Stimulated activated CD4-positive, alpha-beta T cell treated with anti-CD3 and anti-CD28 coated beads, Interleukin-12 subunit alpha, Interleukin-12 subunit beta, amount 100 ng/mL, for 24 hours (primary cell): ENCODE results near the gene DAPL1.

Experiments used
- DNase-seq, 2 experiments: peaks; one replicate each; pipeline ENCODE4 v3.0.0-alpha.2; 2020; ENCODE audit warnings: low read depth in 2 of 2

DAPL1 gene, protein sequence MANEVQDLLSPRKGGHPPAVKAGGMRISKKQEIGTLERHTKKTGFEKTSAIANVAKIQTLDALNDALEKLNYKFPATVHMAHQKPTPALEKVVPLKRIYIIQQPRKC

GRCh38 chr2:158795195-158795924 is at the start of gene DAPL1:
Gene DAPL1, plus strand, starts transcription at chr2:158795317. Its CDS starts 56 bp downstream, at chr2:158795373.
- DNase-seq: no peak

GRCh38 chr2:158745866-158746382 is 49.2 kb upstream of the DAPL1 start:
- DNase-seq: no peak

GRCh38 chr2:158746488-158746887 is 48.6 kb upstream of the DAPL1 start:
- no peak for DNase-seq

- DNase-seq: no peak
Observed at GRCh38 chr2:158747281-158747680, 47.8 kb upstream of the DAPL1 start.

DNA sequence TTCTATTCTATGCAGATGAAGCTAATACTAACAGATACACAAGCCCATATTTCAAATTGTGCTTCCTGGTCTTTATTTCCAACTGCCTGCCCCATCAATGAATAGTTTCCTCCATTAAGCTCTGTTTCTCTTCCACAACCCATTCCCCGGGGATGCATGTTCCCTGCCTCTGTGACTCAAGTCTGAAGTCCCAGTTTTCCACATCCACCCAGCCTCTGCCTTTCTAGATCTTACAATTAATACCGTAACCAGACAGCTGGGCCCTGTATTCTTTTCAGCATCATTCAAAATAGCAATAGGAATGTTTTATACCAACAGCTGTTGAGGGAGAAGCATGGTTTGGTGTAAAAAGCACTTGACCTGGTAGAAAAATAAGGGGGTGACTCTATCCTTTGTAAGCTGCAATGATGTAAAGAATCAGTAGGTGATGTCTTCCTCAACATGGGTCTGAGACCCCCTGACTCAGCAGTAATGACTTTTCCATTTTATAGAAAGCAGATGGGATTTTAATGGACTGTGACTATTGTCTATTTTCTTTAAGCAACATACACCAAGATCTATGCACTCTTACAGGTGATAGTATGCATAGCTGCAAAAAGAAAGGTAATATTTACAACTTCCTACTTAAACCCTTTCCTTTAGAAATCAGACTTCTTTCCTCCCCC is 46.1 kb upstream of the DAPL1 start:
- no peak for DNase-seq

- DNase-seq: no peak
Observed at GRCh38 chr2:158750458-158751125, 44.5 kb upstream of the DAPL1 start.

DNA sequence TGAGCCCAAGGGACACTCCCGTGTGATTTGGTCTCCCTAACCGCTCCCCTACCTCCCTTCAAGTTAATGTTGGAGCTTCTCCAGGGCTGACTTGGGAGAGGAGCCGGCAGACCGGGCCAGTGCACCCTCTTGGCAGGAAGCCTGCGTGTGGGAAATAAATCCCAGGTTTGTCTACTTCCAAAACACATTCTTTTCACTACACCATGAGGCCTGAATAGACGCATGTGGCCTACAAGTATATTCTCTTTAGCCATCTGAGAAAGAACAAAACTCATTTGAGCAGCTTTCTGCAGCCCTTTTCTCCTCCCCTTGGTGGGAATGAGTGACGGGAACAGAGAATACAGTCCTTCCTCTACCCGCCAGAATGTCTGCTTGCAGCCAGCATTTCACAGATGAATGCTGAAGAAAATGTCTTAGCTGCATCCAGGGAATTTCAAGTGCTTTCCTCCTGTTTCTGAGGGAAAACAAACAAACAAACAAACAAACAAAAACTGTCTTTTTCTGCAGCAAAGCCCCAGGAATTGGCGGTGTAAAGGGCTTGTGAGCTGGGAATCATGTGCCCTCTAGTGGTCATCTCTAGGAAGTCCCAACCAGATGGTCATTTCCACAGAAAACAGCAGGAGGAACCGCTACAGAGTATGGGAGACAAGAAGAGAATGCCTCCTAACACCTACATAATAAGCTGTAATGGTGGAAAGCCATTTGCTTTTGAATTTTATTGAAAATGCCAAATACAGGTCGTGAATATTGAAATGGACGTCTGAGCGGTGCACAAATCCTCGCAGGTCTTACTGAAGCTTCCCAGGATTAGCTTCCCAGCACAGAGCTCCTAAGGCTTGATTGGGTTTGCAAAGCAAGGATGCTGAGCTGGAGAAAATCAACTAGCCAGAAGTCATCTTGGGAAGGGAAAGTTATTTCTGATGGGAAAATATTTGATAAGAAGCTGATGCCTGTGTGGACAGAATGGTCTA is 41.2 kb upstream of the DAPL1 start:
- DNase-seq: peak in 1 of 2 experiments; percentile 2

GRCh38 chr2:158755310-158756087 is 39.6 kb upstream of the DAPL1 start:
- DNase-seq: no peak

DNA sequence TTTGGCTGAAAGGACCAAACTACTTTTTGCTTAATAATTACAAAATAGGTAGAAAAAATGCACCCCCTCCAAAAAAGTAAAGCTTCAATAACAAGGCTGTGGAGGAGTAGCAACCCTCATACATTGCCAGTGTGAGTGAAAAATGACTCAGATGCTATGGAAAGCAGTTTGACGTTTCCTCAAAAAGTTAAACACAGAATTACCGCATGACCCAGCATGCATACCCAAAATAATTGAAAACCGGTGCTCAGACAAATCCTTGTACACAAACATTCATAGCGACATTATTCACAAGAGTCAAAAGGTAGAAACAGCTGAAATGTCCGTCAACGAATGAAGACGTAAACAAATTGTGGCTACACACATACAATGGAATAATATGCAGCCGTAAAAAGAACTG is 38.8 kb upstream of the DAPL1 start:
- no peak for DNase-seq

DNA sequence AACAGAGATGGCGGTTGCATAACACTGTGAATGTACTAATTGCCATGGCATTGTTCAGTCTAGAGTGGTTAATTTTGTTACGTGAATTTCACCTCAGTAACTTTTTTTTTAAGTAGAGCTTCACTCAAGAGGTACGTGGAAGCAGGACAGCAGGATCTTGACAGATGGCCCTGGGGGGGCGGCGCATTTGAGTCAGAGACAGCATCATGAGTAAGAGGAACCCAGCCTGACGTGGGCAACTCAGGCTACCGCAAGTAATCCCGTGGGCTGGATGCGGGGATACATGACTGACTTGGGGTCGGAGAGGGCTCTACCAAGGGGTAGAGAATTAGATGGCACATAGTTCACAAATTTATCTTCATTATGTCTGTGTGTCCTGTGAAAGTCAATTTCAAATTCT is 38.1 kb upstream of the DAPL1 start:
- no peak for DNase-seq

GRCh38 chr2:158760887-158761286 is 34.2 kb upstream of the DAPL1 start:
- no peak for DNase-seq

DNA sequence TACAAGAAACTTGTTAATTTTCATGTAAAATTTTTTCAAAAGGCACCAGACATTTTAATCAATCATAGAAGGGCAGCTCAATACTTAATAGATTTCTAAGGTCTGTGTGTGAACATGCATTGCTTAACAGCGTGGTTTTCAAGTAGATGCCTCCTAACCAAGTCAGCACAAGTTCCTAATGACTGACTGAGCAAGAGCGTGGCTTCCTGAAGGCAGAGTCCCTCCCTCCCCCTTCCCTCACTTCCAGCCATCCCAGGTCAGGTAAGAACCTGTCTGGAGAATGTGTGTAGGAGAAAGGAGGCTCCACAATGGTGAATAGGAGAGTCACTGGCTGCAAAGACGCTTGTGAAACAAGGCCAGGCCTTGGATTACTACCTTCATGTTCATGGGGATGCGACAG is 33.5 kb upstream of the DAPL1 start:
- DNase-seq: no peak

- DNase-seq: no peak
Observed at GRCh38 chr2:158762336-158762735, 32.8 kb upstream of the DAPL1 start.

- no peak for DNase-seq
Observed at GRCh38 chr2:158766524-158766923, 28.6 kb upstream of the DAPL1 start.

GRCh38 chr2:158772306-158773078 is 22.6 kb upstream of the DAPL1 start:
- no peak for DNase-seq

- no peak for DNase-seq
Observed at GRCh38 chr2:158773121-158773520, 22.0 kb upstream of the DAPL1 start.

DNA sequence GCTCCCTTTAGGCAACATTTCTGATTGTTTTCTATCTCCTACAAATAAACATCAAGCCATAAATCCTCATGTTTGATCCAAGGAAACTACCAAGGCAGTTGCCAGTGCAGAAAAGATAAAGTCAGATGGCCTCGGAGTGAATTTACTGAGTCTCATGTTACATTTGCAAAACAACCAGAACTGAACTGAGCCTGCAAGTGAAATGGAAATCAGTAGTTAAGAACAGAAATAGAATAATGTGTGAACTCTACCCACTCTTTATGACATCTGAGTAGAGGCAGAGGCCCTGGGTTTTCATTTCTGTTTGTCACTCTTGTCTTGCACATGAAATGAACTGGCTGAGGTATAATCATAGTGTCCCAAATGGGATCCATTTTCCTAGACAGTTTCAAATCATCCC is 20.4 kb upstream of the DAPL1 start:
- DNase-seq: no peak

GRCh38 chr2:158775273-158776027 is 19.7 kb upstream of the DAPL1 start:
- DNase-seq: no peak

DNA sequence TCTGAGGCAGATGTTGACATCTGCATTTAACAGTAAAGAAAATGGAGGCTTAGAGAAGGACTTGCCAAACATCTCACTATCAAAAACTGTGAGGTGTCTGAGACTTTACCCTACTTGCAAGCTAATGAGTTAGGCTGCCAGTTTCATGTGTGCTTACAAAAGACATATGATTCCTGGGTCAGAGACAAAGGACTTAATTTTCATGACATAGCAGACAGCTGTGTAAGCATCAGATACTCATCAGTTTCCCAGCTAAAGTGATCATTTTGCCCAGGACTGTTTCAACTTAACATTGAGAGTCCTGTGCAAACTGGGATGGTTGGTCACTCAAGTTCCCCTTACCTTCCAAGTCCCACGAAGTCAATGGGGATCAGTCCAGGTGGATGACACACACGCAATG is 18.9 kb upstream of the DAPL1 start:
- no peak for DNase-seq
